ENCODE results near the gene CALM3.

- TF ChIP-seq CTCF (conservative IDR thresholded peaks at IDR 0.05; ENCODE audit: low read depth, low read length): no peak
- TF ChIP-seq MXI1 (IDR thresholded peaks at IDR 0.05; ENCODE audit: borderline replicate concordance, low read depth, low read length): no peak
- no peak for TF ChIP-seq RAD21 (IDR thresholded peaks at IDR 0.05; ENCODE audit: low read length)
- TF ChIP-seq SMC3 (IDR thresholded peaks at IDR 0.05; ENCODE audit: low read depth, low read length): no peak
- TF ChIP-seq CEBPB (IDR thresholded peaks at IDR 0.05; ENCODE audit: low read depth, low read length): no peak
- no peak for TF ChIP-seq POLR2A (IDR thresholded peaks at IDR 0.05; ENCODE audit: low read depth, low read length)
- TF ChIP-seq USF2 (IDR thresholded peaks at IDR 0.05; ENCODE audit: low read depth, low read length): no peak
- no peak for TF ChIP-seq MAZ (IDR thresholded peaks at IDR 0.05; ENCODE audit: borderline replicate concordance, low read depth, low read length)
- TF ChIP-seq RFX5 (IDR thresholded peaks at IDR 0.05; ENCODE audit: low read depth, low read length): no peak
- TF ChIP-seq BHLHE40 (IDR thresholded peaks at IDR 0.05; ENCODE audit: low read depth, low read length): no peak
- TF ChIP-seq MAFK (IDR thresholded peaks at IDR 0.05; ENCODE audit: low read depth, low read length): no peak
- no peak for TF ChIP-seq NFE2L2 (IDR thresholded peaks at IDR 0.05; ENCODE audit: low read depth, low read length)
These were observed 5.7 kb downstream of the CALM3 start for GRCh38 chr19:46606681-46607447.

All from IMR-90 (cell line).